Hepatocyte (in vitro differentiated cells): Measurements from ENCODE around the gene FOXB1.

Source experiments
- EZH2 ChIP-seq: fragments of 200-600 bp; sonication (generic); IDR thresholded peaks from 2 replicates; pipeline ENCODE4 v1.6.1; 2016; ENCODE audit warnings: antibody characterized with exemption, mild to moderate bottlenecking, borderline replicate concordance
- EZH2phosphoT487 ChIP-seq: fragments of 200-600 bp; sonication (generic); IDR thresholded peaks from one replicate; pipeline ENCODE4 v1.6.1; 2018; ENCODE audit warnings: antibody characterized with exemption, mild to moderate bottlenecking, low read depth, moderate library complexity; ENCODE audit not compliant: unreplicated experiment, severe bottlenecking
- TF ChIP-seq, protein P1 (sequence below): fragments of 200-600 bp; sonication (generic); IDR thresholded peaks from 2 replicates; pipeline ENCODE4 v1.5.1; 2016; ENCODE audit warnings: antibody characterized with exemption, mild to moderate bottlenecking; ENCODE audit not compliant: poor library complexity

GRCh38 chr15:59993041-59993750 is 10.9 kb upstream of the FOXB1 start:
- TF ChIP-seq, protein P1, sequence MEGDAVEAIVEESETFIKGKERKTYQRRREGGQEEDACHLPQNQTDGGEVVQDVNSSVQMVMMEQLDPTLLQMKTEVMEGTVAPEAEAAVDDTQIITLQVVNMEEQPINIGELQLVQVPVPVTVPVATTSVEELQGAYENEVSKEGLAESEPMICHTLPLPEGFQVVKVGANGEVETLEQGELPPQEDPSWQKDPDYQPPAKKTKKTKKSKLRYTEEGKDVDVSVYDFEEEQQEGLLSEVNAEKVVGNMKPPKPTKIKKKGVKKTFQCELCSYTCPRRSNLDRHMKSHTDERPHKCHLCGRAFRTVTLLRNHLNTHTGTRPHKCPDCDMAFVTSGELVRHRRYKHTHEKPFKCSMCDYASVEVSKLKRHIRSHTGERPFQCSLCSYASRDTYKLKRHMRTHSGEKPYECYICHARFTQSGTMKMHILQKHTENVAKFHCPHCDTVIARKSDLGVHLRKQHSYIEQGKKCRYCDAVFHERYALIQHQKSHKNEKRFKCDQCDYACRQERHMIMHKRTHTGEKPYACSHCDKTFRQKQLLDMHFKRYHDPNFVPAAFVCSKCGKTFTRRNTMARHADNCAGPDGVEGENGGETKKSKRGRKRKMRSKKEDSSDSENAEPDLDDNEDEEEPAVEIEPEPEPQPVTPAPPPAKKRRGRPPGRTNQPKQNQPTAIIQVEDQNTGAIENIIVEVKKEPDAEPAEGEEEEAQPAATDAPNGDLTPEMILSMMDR, result no peak
- no peak for TF ChIP-seq EZH2
- no peak for TF ChIP-seq EZH2phosphoT487
